NCI-H2227 (cell line): Measurements from ENCODE around the gene PCDHGA7.
"Not testable (repeated sequence)": the region's sequence is repeated elsewhere in the genome, so short reads cannot be mapped to it uniquely, and the experiment has no call there.

ENCODE experiments used
- DNase-seq: peaks from one replicate; lab custom pipeline; 2025; ENCODE audit not compliant: unreplicated experiment; lab: John Stamatoyannopoulos, UW

PCDHGA7 gene

GRCh38 chr5:141422742-141423291 is 40.3 kb downstream of the PCDHGA7 start:
- DNase-seq: no peak

- DNase-seq: no peak
Observed at GRCh38 chr5:141427783-141428426, 45.4 kb downstream of the PCDHGA7 start.

GRCh38 chr5:141430332-141431113 is 48.0 kb downstream of the PCDHGA7 start, which contains the start of gene PCDHGA12:
TSS of gene PCDHGA12 (plus strand) at chr5:141430507. CDS start at chr5:141430760, 253 bp downstream.
- DNase-seq: no peak

- no peak for DNase-seq
Observed at GRCh38 chr5:141431286-141431685, 48.7 kb downstream of the PCDHGA7 start.

- DNase-seq: not testable (repeated sequence)
Observed at GRCh38 chr5:141432308-141432707, 49.8 kb downstream of the PCDHGA7 start.

GRCh38 chr5:141432726-141433125 is 50.2 kb downstream of the PCDHGA7 start:
- not testable (repeated sequence) for DNase-seq

- no peak for DNase-seq
Observed at GRCh38 chr5:141434006-141434405, 51.5 kb downstream of the PCDHGA7 start.
